Astrocyte (in vitro differentiated cells and primary cell): ENCODE measurements around the gene SV2A. TPM values are rescaled to one million over a fixed set of nuclear protein-coding genes. Genes with fewer than 3 reads are reported as not detected.

Source experiments
- DNase-seq: peaks from one replicate; pipeline ENCODE4 v3.0.0-alpha.2; 2010; ENCODE audit warnings: low read depth
- FAIRE-seq: peaks from 2 replicates; lab custom pipeline; 2011; peaks lifted over from hg19 to GRCh38; lab: Jason Lieb, UNC
- H2AFZ ChIP-seq: 2 replicates; pipeline ENCODE4 v1.6.0; 2012; ENCODE audit warnings: low read depth, low read length, inconsistent platforms
- H3K27ac ChIP-seq: 2 replicates; pipeline ENCODE4 v1.5.1; 2011; ENCODE audit warnings: low read depth, low read length, inconsistent platforms
- H3K27me3 ChIP-seq: 2 replicates; pipeline ENCODE4 v1.6.0; 2011; ENCODE audit warnings: low read length, inconsistent platforms; ENCODE audit not compliant: insufficient read depth
- H3K36me3 ChIP-seq: 2 replicates; pipeline ENCODE4 v1.5.1; 2011; ENCODE audit warnings: low read length, inconsistent platforms; ENCODE audit not compliant: insufficient read depth
- H3K4me1 ChIP-seq: 2 replicates; pipeline ENCODE4 v1.5.1; 2011; ENCODE audit warnings: low read length, inconsistent platforms; ENCODE audit not compliant: insufficient read depth
- H3K4me2 ChIP-seq: 2 replicates; pipeline ENCODE4 v1.6.0; 2012; ENCODE audit warnings: low read length, inconsistent platforms
- H3K4me3 ChIP-seq: 2 replicates; pipeline ENCODE4 v1.5.1; 2011; ENCODE audit warnings: low read depth, mild to moderate bottlenecking, low read length, inconsistent platforms; ENCODE audit not compliant: insufficient read depth
- H3K79me2 ChIP-seq: 2 replicates; pipeline ENCODE4 v1.6.0; 2012; ENCODE audit warnings: mild to moderate bottlenecking, low read length, inconsistent platforms; ENCODE audit not compliant: insufficient read depth
- H3K9ac ChIP-seq: 2 replicates; pipeline ENCODE4 v1.6.0; 2012; ENCODE audit warnings: mild to moderate bottlenecking, low read length, inconsistent platforms
- H3K9me3 ChIP-seq: 2 replicates; pipeline ENCODE4 v1.5.1; 2012; ENCODE audit warnings: low read depth, mild to moderate bottlenecking, low read length, inconsistent platforms; ENCODE audit not compliant: insufficient read depth
- H4K20me1 ChIP-seq: 2 replicates; pipeline ENCODE4 v1.6.0; 2012; ENCODE audit warnings: low read length, inconsistent platforms; ENCODE audit not compliant: insufficient read depth
- H3K27ac Mint-ChIP-seq: one replicate; pipeline ENCODE4 v1.8.0; 2021; ENCODE audit warnings: mild to moderate bottlenecking, mixed read lengths; ENCODE audit not compliant: unreplicated experiment
- H3K27me3 Mint-ChIP-seq: one replicate; pipeline ENCODE4 v1.8.0; 2021; ENCODE audit warnings: low read depth, mixed read lengths; ENCODE audit not compliant: unreplicated experiment
- H3K36me3 Mint-ChIP-seq: one replicate; pipeline ENCODE4 v1.8.0; 2021; ENCODE audit warnings: low read depth, mixed read lengths; ENCODE audit not compliant: unreplicated experiment
- H3K4me1 Mint-ChIP-seq: one replicate; pipeline ENCODE4 v1.8.0; 2021; ENCODE audit warnings: low read depth, mixed read lengths; ENCODE audit not compliant: unreplicated experiment
- H3K4me3 Mint-ChIP-seq: one replicate; pipeline ENCODE4 v1.8.0; 2021; ENCODE audit warnings: mild to moderate bottlenecking, moderate library complexity, mixed read lengths; ENCODE audit not compliant: unreplicated experiment
- H3K9me3 Mint-ChIP-seq: one replicate; pipeline ENCODE4 v1.8.0; 2021; ENCODE audit warnings: mild to moderate bottlenecking, mixed read lengths; ENCODE audit not compliant: unreplicated experiment
- EZH2 ChIP-seq: IDR thresholded peaks from 2 replicates; pipeline ENCODE4 v1.6.1; 2012; ENCODE audit warnings: mild to moderate bottlenecking, low read length, inconsistent platforms; ENCODE audit not compliant: insufficient read depth
- total RNA-seq: library from RNA; stranded (reverse); gene quantifications from 2 replicates; pipeline ENCODE4 v1.2.1, GENCODE V29; 2021
- TF ChIP-seq, protein P1 (sequence below): IDR thresholded peaks from 2 replicates; pipeline ENCODE4 v1.5.1; 2011; ENCODE audit warnings: low read depth, mild to moderate bottlenecking, inconsistent platforms, low read length, moderate library complexity; ENCODE audit not compliant: insufficient read depth

SV2A gene
- total RNA-seq, 1 donor from 2014 or later: 6.8 TPM

DNA sequence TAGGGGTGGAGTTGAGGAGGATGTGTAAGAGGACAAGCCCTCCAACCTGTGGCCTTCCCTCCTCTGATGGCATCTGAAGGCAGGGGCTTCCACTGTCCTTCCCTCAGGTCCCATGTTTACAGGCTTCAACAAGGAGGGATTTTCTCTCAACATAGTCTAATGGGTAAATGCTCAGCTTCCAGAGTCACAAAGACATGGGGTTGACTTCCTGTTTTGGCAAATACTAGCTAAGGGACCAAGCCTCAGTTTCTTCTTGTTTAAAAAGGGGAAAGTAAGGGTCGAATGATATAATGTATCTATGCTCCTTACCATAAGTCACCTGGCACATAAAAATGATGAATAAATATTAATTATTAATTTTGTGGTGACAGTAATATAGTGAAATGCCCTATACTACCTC, 3.1 kb downstream of the SV2A start:
- no peak overlapping the region for H3K4me2 ChIP-seq
- no peaks in the 10 kb centered on the region for H3K9me3 ChIP-seq
- no peaks in the 10 kb centered on the region for H3K36me3 ChIP-seq
- Mint-ChIP-seq H3K4me1 (peaks cover 5% of the 10 kb centered on the region), H3K27me3 (peaks cover 2% of the 10 kb centered on the region), H3K9me3 (no peaks in the 10 kb centered on the region), H3K27ac (no peak overlapping the region), H3K4me3 (no peak overlapping the region), H3K36me3 (peaks cover 13% of the 10 kb centered on the region)
- no peak for FAIRE-seq
- H3K9ac ChIP-seq: no peak overlapping the region
- DNase-seq: no peak
- peaks cover 8% of the 10 kb centered on the region for H3K4me1 ChIP-seq
- H4K20me1 ChIP-seq: no peaks in the 10 kb centered on the region
- H3K79me2 ChIP-seq: peaks cover 4% of the 10 kb centered on the region
- H3K27me3 ChIP-seq: no peaks in the 10 kb centered on the region
- H3K4me3 ChIP-seq: no peak overlapping the region
- no peak for TF ChIP-seq EZH2
- TF ChIP-seq, protein P1, sequence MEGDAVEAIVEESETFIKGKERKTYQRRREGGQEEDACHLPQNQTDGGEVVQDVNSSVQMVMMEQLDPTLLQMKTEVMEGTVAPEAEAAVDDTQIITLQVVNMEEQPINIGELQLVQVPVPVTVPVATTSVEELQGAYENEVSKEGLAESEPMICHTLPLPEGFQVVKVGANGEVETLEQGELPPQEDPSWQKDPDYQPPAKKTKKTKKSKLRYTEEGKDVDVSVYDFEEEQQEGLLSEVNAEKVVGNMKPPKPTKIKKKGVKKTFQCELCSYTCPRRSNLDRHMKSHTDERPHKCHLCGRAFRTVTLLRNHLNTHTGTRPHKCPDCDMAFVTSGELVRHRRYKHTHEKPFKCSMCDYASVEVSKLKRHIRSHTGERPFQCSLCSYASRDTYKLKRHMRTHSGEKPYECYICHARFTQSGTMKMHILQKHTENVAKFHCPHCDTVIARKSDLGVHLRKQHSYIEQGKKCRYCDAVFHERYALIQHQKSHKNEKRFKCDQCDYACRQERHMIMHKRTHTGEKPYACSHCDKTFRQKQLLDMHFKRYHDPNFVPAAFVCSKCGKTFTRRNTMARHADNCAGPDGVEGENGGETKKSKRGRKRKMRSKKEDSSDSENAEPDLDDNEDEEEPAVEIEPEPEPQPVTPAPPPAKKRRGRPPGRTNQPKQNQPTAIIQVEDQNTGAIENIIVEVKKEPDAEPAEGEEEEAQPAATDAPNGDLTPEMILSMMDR: no peak
- H3K27ac ChIP-seq: no peak overlapping the region
- no peak overlapping the region for H2AFZ ChIP-seq

DNA sequence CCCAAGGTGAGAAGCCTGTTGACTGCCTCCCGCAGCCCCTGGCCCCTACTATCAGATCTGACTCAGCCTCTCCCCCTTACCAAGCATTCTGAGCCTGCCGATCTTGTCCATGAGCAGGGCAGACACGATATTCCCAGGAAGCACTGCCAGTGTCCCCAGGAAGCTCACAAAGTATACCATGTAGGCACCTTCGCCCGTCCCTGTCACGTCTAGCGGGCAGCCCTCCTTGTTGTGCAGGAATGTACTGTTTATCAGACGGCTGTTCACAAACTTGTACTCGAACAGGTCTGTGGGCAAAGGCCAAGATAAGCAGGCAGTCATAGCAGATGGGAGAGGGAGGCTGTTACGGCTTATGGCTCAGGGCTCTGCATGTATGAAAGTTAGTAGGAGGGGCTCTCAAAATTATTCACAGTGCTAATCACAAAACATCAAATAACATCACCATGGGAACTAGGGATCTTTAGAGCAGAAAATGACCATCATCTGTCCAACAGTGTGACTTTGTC, 11.0 kb downstream of the SV2A start:
- no peak for DNase-seq
- FAIRE-seq: no peak
- no peak overlapping the region for H3K27ac Mint-ChIP-seq
- Histone ChIP-seq H3K36me3 (peaks cover 6% of the 10 kb centered on the region), H4K20me1 (no peaks in the 10 kb centered on the region), H3K4me1 (no peaks in the 10 kb centered on the region), H3K4me3 (no peak overlapping the region), H3K79me2 (no peaks in the 10 kb centered on the region), H3K9ac (no peak overlapping the region), H3K27ac (no peak overlapping the region), H2AFZ (no peak overlapping the region), H3K9me3 (no peaks in the 10 kb centered on the region), H3K27me3 (no peaks in the 10 kb centered on the region), H3K4me2 (no peak overlapping the region)
- TF ChIP-seq, protein P1: no peak
- no peak for TF ChIP-seq EZH2
- H3K4me3 Mint-ChIP-seq: no peak overlapping the region
- H3K9me3 Mint-ChIP-seq: no peaks in the 10 kb centered on the region
- H3K4me1 Mint-ChIP-seq: no peaks in the 10 kb centered on the region
- peaks cover 17% of the 10 kb centered on the region for H3K36me3 Mint-ChIP-seq
- H3K27me3 Mint-ChIP-seq: no peaks in the 10 kb centered on the region

DNA sequence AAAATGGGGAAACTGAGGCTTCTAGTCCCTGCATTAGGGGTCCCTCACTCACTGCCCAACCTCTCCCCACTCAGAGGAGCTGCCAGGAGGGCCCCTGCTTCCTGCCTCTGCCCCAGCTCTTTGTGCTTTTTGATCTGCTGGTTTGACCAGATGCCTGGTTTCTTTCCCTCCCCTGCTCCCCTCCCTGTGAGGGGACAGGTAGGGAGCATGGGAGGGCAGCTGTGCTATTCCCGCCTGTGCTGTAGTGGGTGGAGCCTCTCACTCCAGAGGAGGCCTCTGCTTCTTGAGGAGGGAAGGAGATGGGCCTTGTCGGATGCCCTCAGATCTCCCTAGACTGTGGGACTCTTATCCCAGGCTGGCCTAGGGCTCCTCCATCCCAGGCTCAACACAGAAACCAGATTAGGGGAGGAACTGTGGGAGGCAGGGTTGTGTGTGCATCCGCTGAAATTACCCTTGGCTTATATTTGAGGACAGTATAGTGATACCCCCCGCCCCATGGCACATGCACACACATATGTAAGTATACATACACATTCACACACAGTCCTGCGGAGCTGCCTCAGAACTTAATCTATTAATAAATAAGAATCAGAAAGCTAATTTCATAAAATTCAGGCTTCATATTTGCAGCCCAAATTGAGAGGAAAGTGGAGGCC, 13.7 kb downstream of the SV2A start:
- H3K4me1 ChIP-seq: peaks cover 11% of the 10 kb centered on the region
- H3K9me3 ChIP-seq: no peaks in the 10 kb centered on the region
- FAIRE-seq (no peak), DNase-seq (no peak)
- no peaks in the 10 kb centered on the region for H3K79me2 ChIP-seq
- Mint-ChIP-seq H3K27ac (no peak overlapping the region), H3K4me1 (peaks cover 2% of the 10 kb centered on the region), H3K9me3 (no peaks in the 10 kb centered on the region), H3K4me3 (no peak overlapping the region), H3K36me3 (peaks cover 15% of the 10 kb centered on the region), H3K27me3 (no peaks in the 10 kb centered on the region)
- H3K9ac ChIP-seq: no peak overlapping the region
- no peak overlapping the region for H3K4me2 ChIP-seq
- no peaks in the 10 kb centered on the region for H4K20me1 ChIP-seq
- TF ChIP-seq EZH2: no peak
- TF ChIP-seq, protein P1: no peak
- H3K4me3 ChIP-seq: no peak overlapping the region
- no peak overlapping the region for H3K27ac ChIP-seq
- no peaks in the 10 kb centered on the region for H3K27me3 ChIP-seq
- H3K36me3 ChIP-seq: peaks cover 6% of the 10 kb centered on the region
- H2AFZ ChIP-seq: no peak overlapping the region
